ENCODE results near the gene PLCB2. TPM values are rescaled to one million over a fixed set of nuclear protein-coding genes. Genes with fewer than 3 reads are reported as not detected.

PLCB2 gene
- total and polyA plus RNA-seq, 8 donors = 13.5 to 86.4 (median 14.9) TPM

- DNase-seq (no peak), ATAC-seq (no peak)
- peaks cover 0 to 89% of the 10 kb centered on the region in 2 donors for H3K36me3 ChIP-seq
- peaks cover 0 to 14% of the 10 kb centered on the region in 2 donors for H3K4me1 ChIP-seq
- no peaks in the 10 kb centered on the region for H3K27me3 ChIP-seq
- H3K4me3 ChIP-seq = no peak overlapping the region
- intact Hi-C loops (cut with DNase I) = no loop called here
- TF ChIP-seq CTCF (IDR thresholded peaks at IDR 0.05) = no peak
- H3K9me3 ChIP-seq = no peaks in the 10 kb centered on the region
- H3K27ac ChIP-seq = no peak overlapping the region
Observed at GRCh38 chr15:40298216-40298935, 9.4 kb downstream of the PLCB2 start.

- Histone ChIP-seq H3K27me3 (peaks cover 0 to under 1% of the 10 kb centered on the region in 2 donors), H3K27ac (no peak overlapping the region), H3K4me3 (no peak overlapping the region), H3K9me3 (no peaks in the 10 kb centered on the region), H3K36me3 (peaks cover 0 to 89% of the 10 kb centered on the region in 2 donors), H3K4me1 (peaks cover 0 to 14% of the 10 kb centered on the region in 2 donors)
- intact Hi-C loops (cut with DNase I) = no loop called here
- TF ChIP-seq CTCF (IDR thresholded peaks at IDR 0.05) = no peak
- no peak for DNase-seq
- ATAC-seq = no peak
Observed at GRCh38 chr15:40297356-40297755, 10.4 kb downstream of the PLCB2 start.

GRCh38 chr15:40296561-40297230 lies 11.0 kb downstream of the PLCB2 start:
- no peak for ATAC-seq
- H3K9me3 ChIP-seq = no peaks in the 10 kb centered on the region

GRCh38 chr15:40295877-40296560 lies 11.7 kb downstream of the PLCB2 start:
- DNase-seq (no peak), ATAC-seq (no peak)
- H3K9me3 ChIP-seq = no peaks in the 10 kb centered on the region
- intact Hi-C loops (cut with DNase I) = no loop called here
- H3K27me3 ChIP-seq = peaks cover 0 to 14% of the 10 kb centered on the region in 2 donors
- no peak for TF ChIP-seq CTCF (IDR thresholded peaks at IDR 0.05)
- H3K36me3 ChIP-seq = peaks cover 0 to 89% of the 10 kb centered on the region in 2 donors
- H3K4me3 ChIP-seq = no peak overlapping the region
- no peak overlapping the region for H3K27ac ChIP-seq
- H3K4me1 ChIP-seq = peaks cover 0 to 4% of the 10 kb centered on the region in 2 donors

More at GRCh38 chr15:40296561-40297230, 11.0 kb downstream of the PLCB2 start:
- Histone ChIP-seq H3K4me3 (no peak overlapping the region), H3K36me3 (peaks cover 0 to 89% of the 10 kb centered on the region in 2 donors), H3K27me3 (peaks cover 0 to 7% of the 10 kb centered on the region in 2 donors), H3K4me1 (peaks cover 0 to 9% of the 10 kb centered on the region in 2 donors), H3K27ac (no peak overlapping the region)
- intact Hi-C loops (cut with DNase I) = no loop called here
- TF ChIP-seq CTCF (IDR thresholded peaks at IDR 0.05) = no peak
- no peak for DNase-seq

- H3K27ac ChIP-seq = no peak overlapping the region
- TF ChIP-seq CTCF (IDR thresholded peaks at IDR 0.05) = no peak
- H3K36me3 ChIP-seq = peaks cover 0 to 91% of the 10 kb centered on the region in 2 donors
- ATAC-seq (no peak), DNase-seq (no peak)
- intact Hi-C loops (cut with DNase I) = no loop called here
- peaks cover 0 to 16% of the 10 kb centered on the region in 2 donors for H3K27me3 ChIP-seq
- peaks cover 0 to 7% of the 10 kb centered on the region in 2 donors for H3K4me1 ChIP-seq
- H3K9me3 ChIP-seq = no peaks in the 10 kb centered on the region
- no peak overlapping the region for H3K4me3 ChIP-seq
Observed at GRCh38 chr15:40295297-40295696, 12.4 kb downstream of the PLCB2 start.

Data from left lung (tissue), 10 donors.